Adrenal gland (tissue), 12 donors: ENCODE results near the gene BCORL1. TPM values are rescaled to one million over a fixed set of nuclear protein-coding genes. Genes with fewer than 3 reads are reported as not detected.

ENCODE experiments used
- DNase-seq, 7 donors: peaks; one replicate each; pipeline ENCODE4 v3.0.0-alpha.2; 2019 to 2020
- H3K27ac ChIP-seq, 5 donors: fragments of 200-600 bp; sonication (generic) in 4 of 5; 1 replicate in 3 of 5; 2 replicates in 2 of 5; pipeline versions ENCODE4 v1.5.1 to v1.8.0; 2016 to 2020; ENCODE audit warnings: mild to moderate bottlenecking in 1 of 5
- H3K27me3 ChIP-seq: fragments of 200-600 bp; 2 replicates; pipeline ENCODE4 v1.8.0; 2021
- H3K36me3 ChIP-seq, 2 donors: fragments of 200-600 bp; replicated peaks in 1 of 2; 1 replicate in 1 of 2; 2 replicates in 1 of 2; pipeline versions ENCODE4 v1.5.1 to v1.8.0; 2018 to 2022
- H3K4me1 ChIP-seq, 2 donors: fragments of 200-600 bp; replicated peaks in 1 of 2; 1 replicate in 1 of 2; 2 replicates in 1 of 2; pipeline versions ENCODE4 v1.5.1 to v1.8.0; 2018 to 2021
- H3K4me3 ChIP-seq, 4 donors: fragments of 200-600 bp; sonication (generic) in 3 of 4; one replicate each; pipeline ENCODE4 v1.5.1; 2016 to 2018
- H3K9me3 ChIP-seq, 3 donors: fragments of 200-600 bp; sonication (generic) in 1 of 3; replicated peaks in 1 of 3; 1 replicate in 2 of 3; 2 replicates in 1 of 3; pipeline versions ENCODE4 v1.5.1 to v1.8.0; 2016 to 2021
- POLR2A ChIP-seq, 2 donors: fragments of 450-650 bp; IDR thresholded peaks; one replicate each; pipeline ENCODE4 v1.6.1; 2017; ENCODE audit warnings: antibody characterized with exemption in 2 of 2, mild to moderate bottlenecking in 2 of 2, moderate library complexity in 1 of 2
- WGBS, 4 donors: extraction: QIAGEN DNeasy Blood & Tissue Kit in 2 of 4; methylation state at CpG; one replicate each; pipeline versions ENCODE4 v1.1.5 to v1.1.7; 2013 to 2017; 5-methylcytosine and 5-hydroxymethylcytosine counted together
- intact Hi-C, 2 donors: fragments of 100-400 bp; cut with DNase I; formaldehyde crosslinking; loops; one replicate each; pipeline versions ENCODE4 v1.14.1 to v1.15.0; 2022 to 2023
- polyA plus RNA-seq, 3 donors: library from polyadenylated mRNA; stranded (reverse); fragments of 200-250 nt in 2 of 3; fragments of 350-450 nt in 1 of 3; fragmentation: Illumina TruSeq in 1 of 3; extraction: RNeasy Lipid Tissue Mini Kit (QIAGEN cat#74804) in 1 of 3; gene quantifications; one replicate each; pipeline ENCODE4 v1.2.3, GENCODE V29; 2013 to 2014
- total RNA-seq, 9 donors: library from RNA; depleted of rRNA in 4 of 9; stranded (reverse); fragments of >200 nt in 4 of 9; fragments of 120-200 nt in 1 of 9; fragmentation: NEBNext Ultra II Directional in 1 of 9; extraction: Animal tissue kit (Norgen Biotek cat#: 25700) in 1 of 9; gene quantifications; one replicate each; pipeline versions ENCODE4 v1.1.0 to v1.2.4, GENCODE V29; 2013 to 2023
- TF ChIP-seq, protein P1 (sequence below), 6 experiments: fragments of 450-650 bp in 4 of 6; fragments of 200-600 bp in 2 of 6; sonication (generic) in 1 of 6; IDR thresholded peaks; 1 replicate in 5 of 6; 2 replicates in 1 of 6; pipeline versions ENCODE4 v1.5.1 to v1.8.0; 2016 to 2021; ENCODE audit warnings: antibody characterized with exemption in 6 of 6, mild to moderate bottlenecking in 2 of 6, moderate library complexity in 1 of 6
- donor health status: healthy with polysubstance abuse.
- donor health status: Bipolar disorder and iron deficiency.
- donor health status: DM: yes; HTN: yes; CAD: no.
- donor health status: DM: no; HTN: no; CAD: no.
- donor health status: DM: no; HTN: no; CAD: no.
- donor health status: DM: yes; HTN: yes; CAD: no.

The BCORL1 gene
- total and polyA plus RNA-seq, 12 donors = 1.4 to 18.5 (median 7.0) TPM

- WGBS, 4 donors = 21 to 63% (median 40%) methylated on average over 10 of the region's 10 CpGs
- peak overlapping the region in 2 of 5 donors; percentile 5 to 53 for H3K27ac ChIP-seq
- H3K4me3 ChIP-seq = no peak overlapping the region
- H3K9me3 ChIP-seq = no peaks in the 10 kb centered on the region
- TF ChIP-seq, protein P1, sequence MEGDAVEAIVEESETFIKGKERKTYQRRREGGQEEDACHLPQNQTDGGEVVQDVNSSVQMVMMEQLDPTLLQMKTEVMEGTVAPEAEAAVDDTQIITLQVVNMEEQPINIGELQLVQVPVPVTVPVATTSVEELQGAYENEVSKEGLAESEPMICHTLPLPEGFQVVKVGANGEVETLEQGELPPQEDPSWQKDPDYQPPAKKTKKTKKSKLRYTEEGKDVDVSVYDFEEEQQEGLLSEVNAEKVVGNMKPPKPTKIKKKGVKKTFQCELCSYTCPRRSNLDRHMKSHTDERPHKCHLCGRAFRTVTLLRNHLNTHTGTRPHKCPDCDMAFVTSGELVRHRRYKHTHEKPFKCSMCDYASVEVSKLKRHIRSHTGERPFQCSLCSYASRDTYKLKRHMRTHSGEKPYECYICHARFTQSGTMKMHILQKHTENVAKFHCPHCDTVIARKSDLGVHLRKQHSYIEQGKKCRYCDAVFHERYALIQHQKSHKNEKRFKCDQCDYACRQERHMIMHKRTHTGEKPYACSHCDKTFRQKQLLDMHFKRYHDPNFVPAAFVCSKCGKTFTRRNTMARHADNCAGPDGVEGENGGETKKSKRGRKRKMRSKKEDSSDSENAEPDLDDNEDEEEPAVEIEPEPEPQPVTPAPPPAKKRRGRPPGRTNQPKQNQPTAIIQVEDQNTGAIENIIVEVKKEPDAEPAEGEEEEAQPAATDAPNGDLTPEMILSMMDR (IDR thresholded peaks at IDR 0.05) = no peak
- TF ChIP-seq POLR2A (IDR thresholded peaks at IDR 0.05) = no peak
- H3K36me3 ChIP-seq = no peaks in the 10 kb centered on the region
- intact Hi-C loops = no loop called here
- DNase-seq = peak in 4 of 7 donors; percentile 55 to 71 (median 62)
- no peaks in the 10 kb centered on the region for H3K27me3 ChIP-seq
- H3K4me1 ChIP-seq = no peaks in the 10 kb centered on the region
Measured at GRCh38 chrX:130106071-130106470, 123.6 kb downstream of the BCORL1 start.

Other genes starting within 250 kb of the BCORL1 start
- 1 to 10 TPM in 5 of 9 donors, under 1 TPM in 4; 0.18 to 5.4 (median 1.4) TPM for gene XPNPEP2, start 243.7 kb upstream of the BCORL1 start, total RNA-seq
- 1 to 10 TPM in 1 of 3 donors, under 1 TPM in 2; 0.56 to 2.4 (median 0.73) TPM for gene XPNPEP2, start 243.7 kb upstream of the BCORL1 start, polyA plus RNA-seq
- 10 to 100 TPM in 7 of 9 donors, 1 to 10 TPM in 2; 1.1 to 27.8 (median 18.3) TPM for gene SASH3, start 202.7 kb upstream of the BCORL1 start, total RNA-seq
- 10 to 100 TPM in 1 of 3 donors, 1 to 10 TPM in 2; 4.9 to 14.3 (median 5.9) TPM for gene SASH3, start 202.7 kb upstream of the BCORL1 start, polyA plus RNA-seq
- 10 to 100 TPM; 11.8 to 75.7 (median 25.3) TPM for gene ZDHHC9, start 138.7 kb upstream of the BCORL1 start, total RNA-seq
- 10 to 100 TPM in 1 of 3 donors, 1 to 10 TPM in 2; 4.3 to 33.3 (median 7.2) TPM for gene ZDHHC9, start 138.7 kb upstream of the BCORL1 start, polyA plus RNA-seq
- 10 to 100 TPM; 10.1 to 17.5 (median 14.8) TPM for gene UTP14A, start 76.5 kb upstream of the BCORL1 start, total RNA-seq
- 10 to 100 TPM; 10.7 to 28.1 (median 11.1) TPM for gene UTP14A, start 76.5 kb upstream of the BCORL1 start, polyA plus RNA-seq
- gene ELF4, start 127.9 kb downstream of the BCORL1 start, total RNA-seq = 10 to 100 TPM in 1 of 9 donors, 1 to 10 TPM in 8; 2.7 to 16.7 (median 7.9) TPM
- gene ELF4, start 127.9 kb downstream of the BCORL1 start, polyA plus RNA-seq = 1 to 10 TPM; 3.1 to 4.5 (median 3.5) TPM
- 100 to 1,000 TPM in 1 of 9 donors, 10 to 100 TPM in 8; 37.4 to 101 (median 65.4) TPM for gene AIFM1, start 183.2 kb downstream of the BCORL1 start, total RNA-seq
- 100 to 1,000 TPM in 1 of 3 donors, 10 to 100 TPM in 2; 41.2 to 163 (median 73.9) TPM for gene AIFM1, start 183.2 kb downstream of the BCORL1 start, polyA plus RNA-seq
- gene RAB33A, start 189.3 kb downstream of the BCORL1 start, total RNA-seq = 1 to 10 TPM in 6 of 9 donors, under 1 TPM in 3; 0.24 to 7.6 (median 1.4) TPM
- gene RAB33A, start 189.3 kb downstream of the BCORL1 start, polyA plus RNA-seq = 1 to 10 TPM in 2 of 3 donors, under 1 TPM in 1; 0.40 to 1.4 (median 1.0) TPM